H1 (cell line): ENCODE measurements around the gene SPRED1. TPM values are rescaled to one million over a fixed set of nuclear protein-coding genes. Genes with fewer than 3 reads are reported as not detected.

Experiments
- CTCF ChIA-PET: fragments of 300-600 bp; sonication (Branson Sonifier 250); formaldehyde crosslinking; loops from one replicate; lab custom pipeline; 2021; ENCODE audit not compliant: partially characterized antibody; lab: Charles Lee
- POLR2A ChIA-PET: fragments of 300-600 bp; sonication (Branson Sonifier 250); formaldehyde crosslinking; loops from one replicate; lab custom pipeline; 2021; ENCODE audit warnings: inconsistent platforms; ENCODE audit not compliant: partially characterized antibody; lab: Charles Lee
- DNase-seq, 2 experiments: peaks; one replicate each; pipeline versions ENCODE4 v3.0.0 to v3.0.0-alpha.2; 2010 to 2022; ENCODE audit warnings: low spot score in 2 of 2, low read depth in 1 of 2, mixed read lengths in 1 of 2
- FAIRE-seq: peaks from 2 replicates; lab custom pipeline; 2011; peaks lifted over from hg19 to GRCh38; lab: Jason Lieb, UNC
- H2AFZ ChIP-seq: 2 replicates; pipeline ENCODE4 v1.8.1; 2012; ENCODE audit warnings: low read length, inconsistent platforms
- H2AK5ac ChIP-seq: 2 replicates; pipeline ENCODE4 v1.6.1; 2013; ENCODE audit warnings: low read depth, low read length
- H2BK120ac ChIP-seq: replicated peaks from 2 replicates; pipeline ENCODE3; 2013; ENCODE audit warnings: low read depth, low read length, inconsistent platforms
- H2BK12ac ChIP-seq: 2 replicates; pipeline ENCODE4 v1.6.1; 2013; ENCODE audit warnings: low read depth, low read length
- H2BK15ac ChIP-seq: 2 replicates; pipeline ENCODE4 v1.6.1; 2013; ENCODE audit warnings: low read length
- H2BK20ac ChIP-seq: 2 replicates; pipeline ENCODE4 v1.6.1; 2013; ENCODE audit warnings: low read length
- H2BK5ac ChIP-seq: 2 replicates; pipeline ENCODE4 v1.6.1; 2013; ENCODE audit warnings: low read depth, low read length
- H3K14ac ChIP-seq: 2 replicates; pipeline ENCODE4 v1.6.1; 2013; ENCODE audit warnings: inconsistent platforms; ENCODE audit not compliant: insufficient read length
- H3K18ac ChIP-seq: 2 replicates; pipeline ENCODE4 v1.6.1; 2013; ENCODE audit warnings: low read length; ENCODE audit errors: extremely low read depth
- H3K23ac ChIP-seq: 2 replicates; pipeline ENCODE4 v1.6.1; 2013; ENCODE audit warnings: inconsistent platforms; ENCODE audit not compliant: insufficient read length
- H3K23me2 ChIP-seq: 2 replicates; pipeline ENCODE4 v1.6.1; 2013; ENCODE audit warnings: low read depth, low read length
- H3K27ac ChIP-seq: 2 replicates; pipeline ENCODE4 v1.6.1; 2011; ENCODE audit warnings: low read depth, low read length, inconsistent platforms
- H3K27me3 ChIP-seq, 4 experiments: replicated peaks in 1 of 4; 1 replicate in 1 of 4; 2 replicates in 3 of 4; pipeline versions ENCODE4 v1.6.1 to v1.8.1; 2011 to 2013; ENCODE audit warnings: low read length in 3 of 4, mild to moderate bottlenecking in 3 of 4, inconsistent platforms in 2 of 4, mixed read lengths in 2 of 4, moderate library complexity in 1 of 4; ENCODE audit not compliant: control insufficient read depth in 3 of 4, insufficient read depth in 3 of 4; ENCODE audit errors: extremely low read depth in 1 of 4
- H3K36me3 ChIP-seq, 4 experiments: 2 replicates each; pipeline versions ENCODE4 v1.6.1 to v1.8.1; 2011 to 2013; ENCODE audit warnings: mild to moderate bottlenecking in 4 of 4, low read length in 3 of 4, moderate library complexity in 2 of 4, control low read depth in 1 of 4, inconsistent platforms in 1 of 4; ENCODE audit not compliant: insufficient read depth in 4 of 4, control insufficient read depth in 2 of 4
- H3K4ac ChIP-seq: replicated peaks from 2 replicates; pipeline ENCODE3; 2013; ENCODE audit warnings: low read length, low read depth, mixed read lengths, inconsistent platforms; ENCODE audit not compliant: insufficient read length
- H3K4me1 ChIP-seq, 4 experiments: replicated peaks in 1 of 4; 1 replicate in 1 of 4; 2 replicates in 3 of 4; pipeline versions ENCODE4 v1.6.1 to v1.8.1; 2011 to 2013; ENCODE audit warnings: low read length in 3 of 4, inconsistent platforms in 2 of 4, mixed read lengths in 1 of 4; ENCODE audit not compliant: insufficient read depth in 4 of 4, control insufficient read depth in 3 of 4
- H3K4me2 ChIP-seq, 2 experiments: 2 replicates each; pipeline versions ENCODE4 v1.6.1 to v1.8.1; 2011 to 2013; ENCODE audit warnings: low read depth in 2 of 2, low read length in 2 of 2, control low read depth in 1 of 2, inconsistent platforms in 1 of 2, mild to moderate bottlenecking in 1 of 2; ENCODE audit not compliant: insufficient read depth in 1 of 2
- H3K4me3 ChIP-seq, 4 experiments: fragments of 200-600, 300-600 bp in 1 of 4; sonication (generic), shearing (Covaris generic), sonication (Bioruptor Twin) in 1 of 4; 2 replicates each; pipeline versions ENCODE4 v1.5.1 to v1.8.1; 2011 to 2016; ENCODE audit warnings: low read length in 4 of 4, low read depth in 3 of 4, control low read depth in 2 of 4, inconsistent platforms in 2 of 4, mild to moderate bottlenecking in 2 of 4, mixed read lengths in 1 of 4, moderate library complexity in 1 of 4; ENCODE audit not compliant: insufficient read depth in 2 of 4; ENCODE audit errors: extremely low read depth in 1 of 4
- H3K56ac ChIP-seq: replicated peaks from 2 replicates; pipeline ENCODE3; 2013; ENCODE audit warnings: low read depth, mild to moderate bottlenecking, mixed read lengths, low read length, inconsistent platforms; ENCODE audit not compliant: insufficient read length
- H3K79me1 ChIP-seq: 2 replicates; pipeline ENCODE4 v1.6.1; 2013; ENCODE audit warnings: low read depth, low read length, control low read depth
- H3K79me2 ChIP-seq, 2 experiments: 2 replicates each; pipeline versions ENCODE4 v1.6.1 to v1.8.1; 2012 to 2013; ENCODE audit warnings: low read length in 2 of 2, mild to moderate bottlenecking in 2 of 2, inconsistent platforms in 1 of 2; ENCODE audit not compliant: insufficient read depth in 2 of 2, control insufficient read depth in 1 of 2
- H3K9ac ChIP-seq, 4 experiments: replicated peaks in 1 of 4; 1 replicate in 1 of 4; 2 replicates in 3 of 4; pipeline versions ENCODE4 v1.6.1 to v1.8.1; 2011 to 2013; ENCODE audit warnings: low read depth in 3 of 4, low read length in 3 of 4, control low read depth in 2 of 4, mild to moderate bottlenecking in 2 of 4, moderate library complexity in 2 of 4, inconsistent platforms in 1 of 4; ENCODE audit errors: extremely low read depth in 1 of 4
- H3K9me3 ChIP-seq, 2 experiments: 2 replicates each; pipeline versions ENCODE4 v1.6.1 to v1.8.1; 2012 to 2013; ENCODE audit warnings: mild to moderate bottlenecking in 2 of 2, moderate library complexity in 2 of 2, control low read depth in 1 of 2, inconsistent platforms in 1 of 2, low read depth in 1 of 2, low read length in 1 of 2, mixed read lengths in 1 of 2; ENCODE audit not compliant: insufficient read depth in 2 of 2
- H4K20me1 ChIP-seq, 2 experiments: replicated peaks in 1 of 2; 2 replicates each; pipeline versions ENCODE3 to v1.8.1; 2011 to 2013; ENCODE audit warnings: inconsistent platforms in 2 of 2, low read length in 2 of 2, mild to moderate bottlenecking in 1 of 2; ENCODE audit not compliant: insufficient read depth in 2 of 2, control insufficient read depth in 1 of 2
- H4K5ac ChIP-seq: 2 replicates; pipeline ENCODE4 v1.6.1; 2013; ENCODE audit warnings: low read length, low read depth, mixed read lengths, inconsistent platforms; ENCODE audit not compliant: insufficient read length
- H4K8ac ChIP-seq: 2 replicates; pipeline ENCODE4 v1.8.0; 2013; ENCODE audit warnings: mild to moderate bottlenecking, moderate library complexity, low read length, inconsistent platforms; ENCODE audit not compliant: insufficient read depth; ENCODE audit errors: extremely low read depth
- H4K91ac ChIP-seq: replicated peaks from 2 replicates; pipeline ENCODE3; 2013; ENCODE audit warnings: low read length, mixed read lengths, inconsistent platforms; ENCODE audit not compliant: insufficient read length
- CHD2 ChIP-seq: IDR thresholded peaks from 2 replicates; pipeline ENCODE4 v1.6.1; 2012; ENCODE audit warnings: low read length, improper control_type of control experiment
- WGBS, 2 experiments: shearing (Covaris generic) in 1 of 2; methylation state at CpG; one replicate each; pipeline versions ENCODE4 v1.1.6 to v1.1.7; 2013 to 2015; ENCODE audit warnings: low lambda C conversion rate in 2 of 2, mixed read lengths in 2 of 2, inconsistent platforms in 1 of 2, low coverage in 1 of 2, missing lambda C conversion rate in 1 of 2; ENCODE audit not compliant: insufficient replicate concordance in 2 of 2, insufficient coverage in 1 of 2, insufficient read length in 1 of 2; ENCODE audit errors: extremely low coverage in 1 of 2, missing lambda C conversion rate in 1 of 2; 5-methylcytosine and 5-hydroxymethylcytosine counted together
- polyA plus RNA-seq, 7 experiments: library from polyadenylated mRNA; depleted of rRNA in 3 of 7; stranded (reverse) in 5 of 7; unstranded in 2 of 7; fragments of >200 nt in 5 of 7; fragments of 200-250 nt in 2 of 7; gene quantifications; 1 replicate in 5 of 7; 2 replicates in 1 of 7; 4 replicates in 1 of 7; pipeline versions ENCODE4 v1.2.1 to v1.2.3, GENCODE V29; 2011 to 2013; ENCODE audit warnings: missing spikeins in 2 of 7, mixed read lengths in 2 of 7
- total RNA-seq: library from RNA; stranded (reverse); fragmentation: NEBNext Ultra II Directional; extraction: Animal tissue kit (Norgen Biotek cat#: 25700); gene quantifications from 2 replicates; pipeline ENCODE4 v1.2.1, GENCODE V29; 2021

The SPRED1 gene
- total and polyA plus RNA-seq, 2 of the 8 experiments (the other 6 are each of a cell fraction or from before 2014, with no cell fraction given): 5.5 to 30.3 TPM

- Histone ChIP-seq H3K9me3 (no peaks in the 10 kb centered on the region; a peak in 1 of 4 replicates), H3K14ac (no peak overlapping the region), H3K27me3 (no peaks in the 10 kb centered on the region), H3K9ac (no peak overlapping the region), H4K20me1 (peaks cover 0 to 3% of the 10 kb centered on the region in 2 experiments), H2AFZ (no peak overlapping the region), H3K79me2 (0 out of 4 replicates have a peak, but pooled peaks cover 0 to 10% of the 10 kb centered on the region in 2 experiments), H4K8ac (no peak overlapping the region), H2BK12ac (no peak overlapping the region), H3K79me1 (no peaks in the 10 kb centered on the region), H3K4ac (no peak overlapping the region), H3K23ac (no peak overlapping the region), H3K56ac (no peak overlapping the region), H2BK15ac (no peak overlapping the region), H3K4me3 (no peak overlapping the region), H3K4me2 (no peak overlapping the region), H3K4me1 (no peaks in the 10 kb centered on the region), H2AK5ac (no peak overlapping the region), H3K18ac (no peak overlapping the region), H4K91ac (no peak overlapping the region), H4K5ac (no peak overlapping the region), H2BK20ac (no peak overlapping the region), H2BK120ac (no peak overlapping the region), H3K27ac (no peak overlapping the region), H2BK5ac (no peak overlapping the region), H3K23me2 (no peaks in the 10 kb centered on the region), H3K36me3 (peaks cover 0 to 25% (median 16%) of the 10 kb centered on the region in 4 experiments; a peak in 6 of 8 replicates)
- 92% methylated on average over 3 of the region's 3 CpGs; no CpG with 5 or more reads in 1 of the 2 experiments for WGBS, 2 experiments
- FAIRE-seq (no peak), DNase-seq (no peak)
- CTCF ChIA-PET: interaction anchor here (2.9 kb wide), 1 partner anchor 346 kb away, joined by 21 read pairs; no protein-coding TSS in a partner anchor
- TF ChIP-seq CHD2: no peak
- POLR2A ChIA-PET: no interaction called here
These were observed 96.6 kb downstream of the SPRED1 start for GRCh38 chr15:38349251-38349650.
